ENCODE results near the gene LARGE1.

The LARGE1 gene

GRCh38 chr22:33758961-33759360 lies 161.3 kb downstream of the LARGE1 start:
- no peak for DNase-seq

GRCh38 chr22:33757802-33758483 lies 162.3 kb downstream of the LARGE1 start:
- DNase-seq = no peak

GRCh38 chr22:33757041-33757801 lies 163.1 kb downstream of the LARGE1 start:
- no peak for DNase-seq

- no peak for DNase-seq
These were observed 163.7 kb downstream of the LARGE1 start for GRCh38 chr22:33756508-33756949.

- DNase-seq = no peak
These were observed 171.6 kb downstream of the LARGE1 start for GRCh38 chr22:33748714-33749113.

- DNase-seq = no peak
These were observed 172.6 kb downstream of the LARGE1 start for GRCh38 chr22:33747576-33748180.

GRCh38 chr22:33747029-33747428 lies 173.2 kb downstream of the LARGE1 start:
- no peak for DNase-seq

GRCh38 chr22:33746501-33746928 lies 173.8 kb downstream of the LARGE1 start:
- no peak for DNase-seq

- DNase-seq = no peak
These were observed 174.8 kb downstream of the LARGE1 start for GRCh38 chr22:33745501-33745900.

- no peak for DNase-seq
These were observed 176.5 kb downstream of the LARGE1 start for GRCh38 chr22:33743756-33744155.

GRCh38 chr22:33741025-33741424 lies 179.3 kb downstream of the LARGE1 start:
- no peak for DNase-seq

- DNase-seq = no peak
These were observed 180.8 kb downstream of the LARGE1 start for GRCh38 chr22:33739516-33739915.

GRCh38 chr22:33737662-33738061 lies 182.6 kb downstream of the LARGE1 start:
- no peak for DNase-seq

GRCh38 chr22:33735978-33736377 lies 184.3 kb downstream of the LARGE1 start:
- DNase-seq = no peak

- no peak for DNase-seq
These were observed 191.4 kb downstream of the LARGE1 start for GRCh38 chr22:33728847-33729246.

GRCh38 chr22:33726294-33726734 lies 194.0 kb downstream of the LARGE1 start:
- no peak for DNase-seq

GRCh38 chr22:33723915-33724314 lies 196.4 kb downstream of the LARGE1 start:
- no peak for DNase-seq

GRCh38 chr22:33722816-33723215 lies 197.5 kb downstream of the LARGE1 start:
- DNase-seq = no peak

GRCh38 chr22:33720166-33720878 lies 200.0 kb downstream of the LARGE1 start:
- no peak for DNase-seq

- DNase-seq = no peak
These were observed 202.4 kb downstream of the LARGE1 start for GRCh38 chr22:33717694-33718396.

GRCh38 chr22:33715237-33715985 lies 204.9 kb downstream of the LARGE1 start:
- DNase-seq = no peak

- DNase-seq = no peak
These were observed 209.9 kb downstream of the LARGE1 start for GRCh38 chr22:33710326-33710725.
